ENCODE data around the gene CDH13. TPM values are rescaled to one million over a fixed set of nuclear protein-coding genes. Genes with fewer than 3 reads are reported as not detected.
A peak's percentile ranks its signal among the peaks of the same experiment; 100 is the strongest.

The CDH13 gene
- total RNA-seq, 1 donor from 2014 or later, result 22.9 TPM

- no peak for DNase-seq (ENCODE audit: low read depth)
Measured at GRCh38 chr16:83806036-83806435, 1179.3 kb downstream of the CDH13 start.

- DNase-seq (ENCODE audit: low read depth), result no peak
Measured at GRCh38 chr16:83806731-83807130, 1180.0 kb downstream of the CDH13 start.

GRCh38 chr16:83807327-83807709 lies 1180.5 kb downstream of the CDH13 start:
- no peak for DNase-seq (ENCODE audit: low read depth)

- peak; percentile 74 for DNase-seq (ENCODE audit: low read depth)
Measured at GRCh38 chr16:83807710-83808572, 1181.2 kb downstream of the CDH13 start, which contains the start of gene HSBP1. HSBP1 (plus strand) TSS chr16:83807978; CDS start chr16:83808077, 99 bp downstream.

GRCh38 chr16:83808573-83809014 lies 1181.8 kb downstream of the CDH13 start:
- DNase-seq (ENCODE audit: low read depth), result no peak

GRCh38 chr16:83809092-83809491 lies 1182.3 kb downstream of the CDH13 start:
- no peak for DNase-seq (ENCODE audit: low read depth)

- DNase-seq (ENCODE audit: low read depth), result no peak
Measured at GRCh38 chr16:83810901-83811300, 1184.1 kb downstream of the CDH13 start.

- DNase-seq (ENCODE audit: low read depth), result peak; percentile 84
Measured at GRCh38 chr16:83813823-83814658, 1187.3 kb downstream of the CDH13 start.

- DNase-seq (ENCODE audit: low read depth), result peak; percentile 49
Measured at GRCh38 chr16:83814659-83814985, 1187.9 kb downstream of the CDH13 start.

GRCh38 chr16:83817022-83817421 lies 1190.3 kb downstream of the CDH13 start:
- no peak for DNase-seq (ENCODE audit: low read depth)

GRCh38 chr16:83818276-83818675 lies 1191.5 kb downstream of the CDH13 start:
- peak; percentile 83 for DNase-seq (ENCODE audit: low read depth)

GRCh38 chr16:83819361-83819760 lies 1192.6 kb downstream of the CDH13 start:
- peak; percentile 70 for DNase-seq (ENCODE audit: low read depth)

GRCh38 chr16:83826146-83826913 lies 1199.6 kb downstream of the CDH13 start:
- DNase-seq (ENCODE audit: low read depth), result peak; percentile 82

- no peak for DNase-seq (ENCODE audit: low read depth)
Measured at GRCh38 chr16:83830091-83830768, 1203.5 kb downstream of the CDH13 start.

- peak; percentile 25 for DNase-seq (ENCODE audit: low read depth)
Measured at GRCh38 chr16:83830769-83831455, 1204.1 kb downstream of the CDH13 start.

GRCh38 chr16:83831456-83831987 lies 1204.8 kb downstream of the CDH13 start:
- DNase-seq (ENCODE audit: low read depth), result no peak

- no peak for DNase-seq (ENCODE audit: low read depth)
Measured at GRCh38 chr16:83833921-83834320, 1207.2 kb downstream of the CDH13 start.

- DNase-seq (ENCODE audit: low read depth), result peak; percentile 19
Measured at GRCh38 chr16:83835586-83836566, 1209.1 kb downstream of the CDH13 start.

GRCh38 chr16:83837566-83837965 lies 1210.8 kb downstream of the CDH13 start:
- DNase-seq (ENCODE audit: low read depth), result no peak
